HCT116 (cell line): ENCODE data around the gene TMEM178B. TPM values are rescaled to one million over a fixed set of nuclear protein-coding genes. Genes with fewer than 3 reads are reported as not detected.
"Not testable (repeated sequence)": the region's sequence is repeated elsewhere in the genome, so short reads cannot be mapped to it uniquely, and the experiment has no call there.

Experiments used
- ATAC-seq: fragments of 200-7000 bp; cut with Tn5 transposase; 2 replicates; pipeline ENCODE4 v1.9.1; 2020; ENCODE audit warnings: mild to moderate bottlenecking, moderate library complexity
- BruUV-seq: library from RNA; stranded (reverse); fragments of 400-500 nt; replicated peaks from 2 replicates; lab custom pipeline; 2021; lab: Mats Ljungman, UMichigan
- CTCF ChIA-PET: fragments of 300-600 bp; sonication (Branson Sonifier 250); formaldehyde crosslinking; loops from one replicate; lab custom pipeline; 2021; ENCODE audit warnings: antibody characterized with exemption; lab: Charles Lee
- POLR2A ChIA-PET: fragments of 300-600, 350-600 bp; sonication (Branson Sonifier 250); formaldehyde crosslinking; loops from one replicate; lab custom pipeline; 2021; ENCODE audit warnings: antibody characterized with exemption; lab: Charles Lee
- RAD21 ChIA-PET, 2 experiments: fragments of 300-600 bp; sonication (Branson Sonifier 250); formaldehyde crosslinking; loops; one replicate each; lab custom pipeline; 2023; ENCODE audit warnings: low total read pairs in 2 of 2; ENCODE audit not compliant: uncharacterized antibody in 2 of 2, unreplicated experiment in 2 of 2, low non-redundant PET in 1 of 2; lab: Charles Lee
- DNase-seq: peaks from one replicate; pipeline ENCODE4 v3.0.0-alpha.2; 2010; ENCODE audit warnings: low read depth, low spot score
- H2AFZ ChIP-seq: fragments of 200-600 bp; shearing (Covaris generic), sonication (generic); 2 replicates; pipeline ENCODE4 v1.6.1; 2017; ENCODE audit warnings: low read depth, mixed run types, mixed read lengths, antibody characterized with exemption, low read length; ENCODE audit not compliant: poor library complexity, severe bottlenecking
- H3K27ac ChIP-seq: 2 replicates; pipeline ENCODE4 v1.5.1; 2012; ENCODE audit warnings: low read depth, low read length
- H3K27me3 ChIP-seq: fragments of 200-600 bp; sonication (generic); 2 replicates; pipeline ENCODE4 v1.6.1; 2016; ENCODE audit warnings: mixed run types, low read length, mixed read lengths; ENCODE audit not compliant: insufficient read depth
- H3K36me3 ChIP-seq, 2 experiments: fragments of 200-500 bp in 1 of 2; fragments of 200-600 bp in 1 of 2; sonication (Bioruptor generic) in 1 of 2; sonication (generic) in 1 of 2; 2 replicates each; pipeline versions ENCODE4 v1.5.1 to v1.6.1; 2014 to 2016; ENCODE audit warnings: low read length in 2 of 2, inconsistent platforms in 1 of 2, mixed read lengths in 1 of 2, mixed run types in 1 of 2; ENCODE audit not compliant: insufficient read depth in 2 of 2, control insufficient read depth in 1 of 2
- H3K4me1 ChIP-seq, 2 experiments: fragments of 200-600 bp in 1 of 2; sonication (generic) in 1 of 2; 2 replicates each; pipeline versions ENCODE4 v1.5.1 to v1.6.1; 2012 to 2017; ENCODE audit warnings: low read length in 2 of 2, inconsistent platforms in 1 of 2, mild to moderate bottlenecking in 1 of 2, mixed read lengths in 1 of 2, mixed run types in 1 of 2, moderate library complexity in 1 of 2; ENCODE audit not compliant: insufficient read depth in 2 of 2, control insufficient read depth in 1 of 2
- H3K4me2 ChIP-seq: fragments of 200-600 bp; sonication (generic); 2 replicates; pipeline ENCODE4 v1.6.1; 2017; ENCODE audit warnings: mixed run types, low read length, mixed read lengths
- H3K4me3 ChIP-seq, 2 experiments: fragments of 200-600 bp in 1 of 2; sonication (generic) in 1 of 2; replicated peaks in 1 of 2; 2 replicates each; pipeline ENCODE4 v1.5.1; 2011 to 2016; ENCODE audit warnings: low read length in 2 of 2, control low read depth in 1 of 2, low read depth in 1 of 2, mild to moderate bottlenecking in 1 of 2, mixed read lengths in 1 of 2, mixed run types in 1 of 2
- H3K79me2 ChIP-seq: fragments of 200-600 bp; sonication (generic); 2 replicates; pipeline ENCODE4 v1.6.1; 2017; ENCODE audit warnings: mild to moderate bottlenecking, mixed run types, low read length, moderate library complexity, mixed read lengths; ENCODE audit not compliant: insufficient read depth
- H3K9ac ChIP-seq: fragments of 200-600 bp; sonication (generic); 2 replicates; pipeline ENCODE4 v1.6.1; 2016; ENCODE audit warnings: low read length, mixed read lengths
- H3K9me2 ChIP-seq: fragments of 200-600 bp; sonication (generic), shearing (Covaris generic); 2 replicates; pipeline ENCODE4 v1.6.1; 2017; ENCODE audit warnings: mixed run types, mild to moderate bottlenecking, moderate library complexity; ENCODE audit not compliant: insufficient read depth
- H3K9me3 ChIP-seq, 2 experiments: fragments of 200-500 bp in 1 of 2; fragments of 200-600 bp in 1 of 2; sonication (Bioruptor generic) in 1 of 2; sonication (generic) in 1 of 2; 2 replicates each; pipeline ENCODE4 v1.6.1; 2014 to 2017; ENCODE audit warnings: low read length in 2 of 2, mixed read lengths in 2 of 2, inconsistent platforms in 1 of 2, low read depth in 1 of 2, mild to moderate bottlenecking in 1 of 2, mixed run types in 1 of 2, moderate library complexity in 1 of 2; ENCODE audit not compliant: control insufficient read depth in 1 of 2, insufficient read depth in 1 of 2
- H4K20me1 ChIP-seq: fragments of 200-600 bp; sonication (generic), shearing (Covaris generic); 2 replicates; pipeline ENCODE4 v1.6.1; 2017; ENCODE audit warnings: mixed run types, mild to moderate bottlenecking, moderate library complexity; ENCODE audit not compliant: insufficient read depth
- CEBPB ChIP-seq: IDR thresholded peaks from 2 replicates; pipeline ENCODE4 v1.6.1; 2012; ENCODE audit warnings: low read depth
- EGR1 ChIP-seq: IDR thresholded peaks from 2 replicates; pipeline ENCODE4 v1.6.1; 2012; ENCODE audit warnings: low read depth
- ELF1 ChIP-seq: IDR thresholded peaks from 2 replicates; pipeline ENCODE4 v1.6.1; 2012; ENCODE audit warnings: low read depth, borderline replicate concordance
- EZH2 ChIP-seq: fragments of 200-600 bp; sonication (generic); IDR thresholded peaks from 2 replicates; pipeline ENCODE4 v1.6.1; 2017; ENCODE audit warnings: antibody characterized with exemption, mixed run types
- FOSL1 ChIP-seq: IDR thresholded peaks from 2 replicates; pipeline ENCODE4 v1.6.1; 2012; ENCODE audit warnings: low read depth
- POLR2AphosphoS5 ChIP-seq: IDR thresholded peaks from 2 replicates; pipeline ENCODE4 v1.6.1; 2011; ENCODE audit warnings: mild to moderate bottlenecking, low read depth, low read length, moderate library complexity
- SP1 ChIP-seq: IDR thresholded peaks from 2 replicates; pipeline ENCODE4 v1.6.1; 2012; ENCODE audit warnings: low read depth
- SRF ChIP-seq: IDR thresholded peaks from 2 replicates; pipeline ENCODE4 v1.6.1; 2012; ENCODE audit warnings: low read depth
- YY1 ChIP-seq: IDR thresholded peaks from 2 replicates; pipeline ENCODE4 v1.6.1; 2011; ENCODE audit warnings: low read length, low read depth, moderate library complexity, mild to moderate bottlenecking; ENCODE audit not compliant: insufficient replicate concordance; ENCODE audit errors: extremely low read depth
- ZFX ChIP-seq: fragments of 450-650 bp; IDR thresholded peaks from 2 replicates; pipeline ENCODE4 v1.6.1; 2017
- intact Hi-C: fragments of 100-400 bp; cut with micrococcal nuclease; formaldehyde crosslinking; loops from 2 replicates; pipeline ENCODE4 v1.10.0; 2022
- total RNA-seq: library from RNA; stranded (reverse); gene quantifications from one replicate; pipeline ENCODE4 v1.2.1, GENCODE V29; 2021; ENCODE audit not compliant: unreplicated experiment
- TF ChIP-seq, protein P1 (sequence below): IDR thresholded peaks from 2 replicates; pipeline ENCODE4 v1.6.1; 2012
- TF ChIP-seq, protein P2 (sequence below), 3 experiments: fragments of 200-600 bp in 1 of 3; sonication (generic) in 1 of 3; IDR thresholded peaks in 2 of 3; conservative IDR thresholded peaks in 1 of 3; 2 replicates each; pipeline ENCODE4 v1.5.1; 2012 to 2017; ENCODE audit warnings: low read depth in 2 of 3, low read length in 2 of 3, antibody characterized with exemption in 1 of 3, borderline replicate concordance in 1 of 3, control low read depth in 1 of 3, mild to moderate bottlenecking in 1 of 3, mixed read lengths in 1 of 3, mixed run types in 1 of 3, moderate library complexity in 1 of 3; ENCODE audit not compliant: insufficient read depth in 1 of 3
- TF ChIP-seq, protein P3 (sequence below): IDR thresholded peaks from 2 replicates; pipeline ENCODE4 v1.6.1; 2012
- TF ChIP-seq, protein P4 (sequence below): IDR thresholded peaks from 2 replicates; pipeline ENCODE4 v1.6.1; 2011; ENCODE audit warnings: mild to moderate bottlenecking, low read length, moderate library complexity; ENCODE audit not compliant: insufficient replicate concordance; ENCODE audit errors: extremely low read depth

TMEM178B gene
- total RNA-seq, 1 experiment from 2014 or later, result 0.02 TPM

DNA sequence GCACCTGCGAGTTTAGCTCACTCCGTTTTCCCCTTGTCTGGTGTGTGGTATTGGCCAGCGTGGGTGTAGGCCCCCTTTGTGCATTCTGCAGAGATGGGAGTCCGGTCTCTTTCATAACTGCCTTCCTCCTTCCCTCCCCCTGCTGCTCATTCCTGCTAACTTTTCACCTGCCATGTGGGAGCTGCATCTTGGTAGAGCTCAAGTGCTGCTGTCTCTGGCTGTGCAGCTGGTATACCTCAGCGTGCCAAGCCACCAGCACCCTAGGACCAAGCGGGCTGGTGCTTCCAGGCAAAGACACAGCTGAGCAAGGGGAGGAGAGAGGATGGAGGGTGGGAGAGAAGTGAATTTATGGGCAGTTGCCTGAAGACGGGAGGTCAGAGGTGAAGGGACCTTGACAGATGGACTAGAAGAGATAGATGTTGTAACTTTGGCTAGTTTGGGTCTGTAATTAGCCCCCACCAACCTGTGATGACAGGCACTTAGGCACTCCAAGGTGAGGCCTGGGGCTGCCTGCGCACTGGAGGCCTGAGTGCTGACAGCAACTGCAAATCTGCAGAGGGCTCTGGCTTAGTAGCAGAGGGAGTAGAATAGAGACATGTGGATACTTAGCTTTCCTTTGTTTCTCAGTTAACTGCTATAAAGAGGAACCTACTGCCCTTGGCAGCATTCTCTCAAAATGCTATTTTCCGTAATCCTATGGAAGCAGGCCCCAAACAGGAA, 328.6 kb downstream of the TMEM178B start:
- TF ChIP-seq, protein P1, sequence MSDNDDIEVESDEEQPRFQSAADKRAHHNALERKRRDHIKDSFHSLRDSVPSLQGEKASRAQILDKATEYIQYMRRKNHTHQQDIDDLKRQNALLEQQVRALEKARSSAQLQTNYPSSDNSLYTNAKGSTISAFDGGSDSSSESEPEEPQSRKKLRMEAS, result no peak
- TF ChIP-seq, protein P2, sequence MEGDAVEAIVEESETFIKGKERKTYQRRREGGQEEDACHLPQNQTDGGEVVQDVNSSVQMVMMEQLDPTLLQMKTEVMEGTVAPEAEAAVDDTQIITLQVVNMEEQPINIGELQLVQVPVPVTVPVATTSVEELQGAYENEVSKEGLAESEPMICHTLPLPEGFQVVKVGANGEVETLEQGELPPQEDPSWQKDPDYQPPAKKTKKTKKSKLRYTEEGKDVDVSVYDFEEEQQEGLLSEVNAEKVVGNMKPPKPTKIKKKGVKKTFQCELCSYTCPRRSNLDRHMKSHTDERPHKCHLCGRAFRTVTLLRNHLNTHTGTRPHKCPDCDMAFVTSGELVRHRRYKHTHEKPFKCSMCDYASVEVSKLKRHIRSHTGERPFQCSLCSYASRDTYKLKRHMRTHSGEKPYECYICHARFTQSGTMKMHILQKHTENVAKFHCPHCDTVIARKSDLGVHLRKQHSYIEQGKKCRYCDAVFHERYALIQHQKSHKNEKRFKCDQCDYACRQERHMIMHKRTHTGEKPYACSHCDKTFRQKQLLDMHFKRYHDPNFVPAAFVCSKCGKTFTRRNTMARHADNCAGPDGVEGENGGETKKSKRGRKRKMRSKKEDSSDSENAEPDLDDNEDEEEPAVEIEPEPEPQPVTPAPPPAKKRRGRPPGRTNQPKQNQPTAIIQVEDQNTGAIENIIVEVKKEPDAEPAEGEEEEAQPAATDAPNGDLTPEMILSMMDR (IDR thresholded peaks at IDR 0.05 in 2 of 3, conservative IDR thresholded peaks at IDR 0.05 in 1 of 3; ENCODE audit: borderline replicate concordance in 1 of 3, insufficient read depth in 1 of 3, low read depth in 2 of 3, low read length in 2 of 3), result no peak
- TF ChIP-seq EZH2, result no peak
- TF ChIP-seq, protein P3, sequence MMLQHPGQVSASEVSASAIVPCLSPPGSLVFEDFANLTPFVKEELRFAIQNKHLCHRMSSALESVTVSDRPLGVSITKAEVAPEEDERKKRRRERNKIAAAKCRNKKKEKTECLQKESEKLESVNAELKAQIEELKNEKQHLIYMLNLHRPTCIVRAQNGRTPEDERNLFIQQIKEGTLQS, result no peak
- no peak for TF ChIP-seq YY1
- no peak for TF ChIP-seq ELF1
- TF ChIP-seq SRF, result no peak
- no peak for TF ChIP-seq FOSL1
- no peak for TF ChIP-seq EGR1
- TF ChIP-seq POLR2AphosphoS5, result no peak
- no peak for TF ChIP-seq CEBPB
- TF ChIP-seq, protein P4, sequence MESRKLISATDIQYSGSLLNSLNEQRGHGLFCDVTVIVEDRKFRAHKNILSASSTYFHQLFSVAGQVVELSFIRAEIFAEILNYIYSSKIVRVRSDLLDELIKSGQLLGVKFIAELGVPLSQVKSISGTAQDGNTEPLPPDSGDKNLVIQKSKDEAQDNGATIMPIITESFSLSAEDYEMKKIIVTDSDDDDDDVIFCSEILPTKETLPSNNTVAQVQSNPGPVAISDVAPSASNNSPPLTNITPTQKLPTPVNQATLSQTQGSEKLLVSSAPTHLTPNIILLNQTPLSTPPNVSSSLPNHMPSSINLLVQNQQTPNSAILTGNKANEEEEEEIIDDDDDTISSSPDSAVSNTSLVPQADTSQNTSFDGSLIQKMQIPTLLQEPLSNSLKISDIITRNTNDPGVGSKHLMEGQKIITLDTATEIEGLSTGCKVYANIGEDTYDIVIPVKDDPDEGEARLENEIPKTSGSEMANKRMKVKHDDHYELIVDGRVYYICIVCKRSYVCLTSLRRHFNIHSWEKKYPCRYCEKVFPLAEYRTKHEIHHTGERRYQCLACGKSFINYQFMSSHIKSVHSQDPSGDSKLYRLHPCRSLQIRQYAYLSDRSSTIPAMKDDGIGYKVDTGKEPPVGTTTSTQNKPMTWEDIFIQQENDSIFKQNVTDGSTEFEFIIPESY, result no peak
- no peak for TF ChIP-seq SP1
- TF ChIP-seq ZFX, result no peak
- no peak for DNase-seq
- ATAC-seq, result no peak

DNA sequence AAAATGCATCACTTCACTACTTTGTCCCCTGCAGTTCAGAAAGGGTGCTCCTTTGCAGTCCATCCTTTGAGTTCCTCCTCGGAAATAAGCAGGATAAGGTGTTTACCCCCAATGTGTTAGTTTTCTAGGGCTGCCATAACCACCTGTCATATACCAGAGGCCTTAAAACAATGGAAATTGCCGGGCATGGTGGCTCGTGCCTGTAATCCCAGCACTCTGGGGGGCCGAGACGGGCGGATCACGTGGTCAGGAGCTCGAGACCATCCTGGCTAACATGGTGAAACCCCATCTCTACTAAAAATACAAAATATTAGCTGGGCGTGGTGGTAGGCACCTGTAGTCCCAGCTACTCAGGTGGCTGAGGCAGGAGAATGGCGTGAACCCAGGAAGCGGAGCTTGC, 330.0 kb downstream of the TMEM178B start:
- H3K4me3 ChIP-seq, H3K9me3 ChIP-seq, ATAC-seq, BruUV-seq, POLR2A ChIA-PET, H3K79me2 ChIP-seq, H3K4me2 ChIP-seq, DNase-seq, H3K27ac ChIP-seq, H2AFZ ChIP-seq, H3K4me1 ChIP-seq, H3K9ac ChIP-seq, H3K36me3 ChIP-seq, RAD21 ChIA-PET, H4K20me1 ChIP-seq, H3K9me2 ChIP-seq, intact Hi-C loops, CTCF ChIA-PET: not testable (repeated sequence)
- peaks cover 40% of the 10 kb centered on the region for H3K27me3 ChIP-seq

More for the DNA sequence above, 328.6 kb downstream of the TMEM178B start:
- no peak overlapping the region for H3K4me3 ChIP-seq
- no peaks in the 10 kb centered on the region for H4K20me1 ChIP-seq
- no peaks in the 10 kb centered on the region for H3K36me3 ChIP-seq
- no peaks in the 10 kb centered on the region for H3K4me1 ChIP-seq
- no peak overlapping the region for H3K4me2 ChIP-seq
- peaks cover 44% of the 10 kb centered on the region for H3K27me3 ChIP-seq
- POLR2A ChIA-PET, result no interaction called here
- no peak overlapping the region for H2AFZ ChIP-seq
- BruUV-seq, result no TSS peak
- H3K27ac ChIP-seq, result no peak overlapping the region
- no peak overlapping the region for H3K9ac ChIP-seq
- H3K9me2 ChIP-seq, result no peaks in the 10 kb centered on the region
- CTCF ChIA-PET, result no interaction called here
- intact Hi-C loops, result no loop called here
- RAD21 ChIA-PET, result no interaction called here
- H3K9me3 ChIP-seq, result no peaks in the 10 kb centered on the region
- no peaks in the 10 kb centered on the region for H3K79me2 ChIP-seq
